IPS-15b (cell line): ENCODE results near the gene FAM174B.

ENCODE experiments used
- H3K27me3 ChIP-seq: one replicate; pipeline ENCODE4 v1.6.1; 2013; ENCODE audit warnings: low read length; ENCODE audit not compliant: control insufficient read depth, insufficient read depth
- H3K36me3 ChIP-seq: one replicate; pipeline ENCODE4 v1.6.1; 2013; ENCODE audit warnings: low read length; ENCODE audit not compliant: control insufficient read depth, insufficient read depth
- H3K4me1 ChIP-seq: one replicate; pipeline ENCODE4 v1.6.1; 2013; ENCODE audit warnings: mild to moderate bottlenecking, low read length; ENCODE audit not compliant: control insufficient read depth, insufficient read depth
- H3K4me3 ChIP-seq: one replicate; pipeline ENCODE4 v1.5.1; 2013; ENCODE audit warnings: low read depth, low read length
- H3K9ac ChIP-seq: one replicate; pipeline ENCODE4 v1.6.1; 2013; ENCODE audit warnings: low read depth, mild to moderate bottlenecking, low read length
- H3K9me3 ChIP-seq: one replicate; pipeline ENCODE4 v1.6.1; 2013; ENCODE audit warnings: mild to moderate bottlenecking, low read length; ENCODE audit not compliant: control insufficient read depth, insufficient read depth

Gene FAM174B

GRCh38 chr15:92655178-92655995, at the start of gene FAM174B:
TSS of gene FAM174B (minus strand) at chr15:92655775.
- H3K27me3 ChIP-seq = peaks cover 23% of the 10 kb centered on the region
- H3K9me3 ChIP-seq = no peaks in the 10 kb centered on the region
- no peaks in the 10 kb centered on the region for H3K36me3 ChIP-seq
- no peaks in the 10 kb centered on the region for H3K4me1 ChIP-seq
- peak within 1 kb of the TSS; percentile 56 for H3K4me3 ChIP-seq
- H3K9ac ChIP-seq = no peak within 1 kb of the TSS

- Histone ChIP-seq H3K36me3 (no peaks in the 10 kb centered on the region), H3K4me1 (no peaks in the 10 kb centered on the region), H3K4me3 (no peak overlapping the region), H3K9me3 (no peaks in the 10 kb centered on the region), H3K9ac (no peak overlapping the region), H3K27me3 (no peaks in the 10 kb centered on the region)
Measured at GRCh38 chr15:92696096-92696495, 40.5 kb upstream of the FAM174B start.

- Histone ChIP-seq H3K36me3 (no peaks in the 10 kb centered on the region), H3K9ac (no peak overlapping the region), H3K4me3 (no peak overlapping the region), H3K9me3 (peaks cover 9% of the 10 kb centered on the region), H3K27me3 (no peaks in the 10 kb centered on the region), H3K4me1 (no peaks in the 10 kb centered on the region)
Measured at GRCh38 chr15:92693691-92694331, 38.2 kb upstream of the FAM174B start.

GRCh38 chr15:92690395-92690794, 34.8 kb upstream of the FAM174B start:
- no peaks in the 10 kb centered on the region for H3K4me1 ChIP-seq
- H3K36me3 ChIP-seq = peaks cover 2% of the 10 kb centered on the region
- H3K9ac ChIP-seq = no peak overlapping the region
- no peaks in the 10 kb centered on the region for H3K27me3 ChIP-seq
- peaks cover 13% of the 10 kb centered on the region for H3K9me3 ChIP-seq
- no peak overlapping the region for H3K4me3 ChIP-seq

- Histone ChIP-seq H3K4me3 (no peak overlapping the region), H3K9ac (no peak overlapping the region), H3K4me1 (peaks cover 4% of the 10 kb centered on the region), H3K9me3 (peaks cover 13% of the 10 kb centered on the region), H3K27me3 (no peaks in the 10 kb centered on the region), H3K36me3 (peaks cover 2% of the 10 kb centered on the region)
Measured at GRCh38 chr15:92687746-92688145, 32.2 kb upstream of the FAM174B start.

GRCh38 chr15:92687195-92687602, 31.6 kb upstream of the FAM174B start:
- Histone ChIP-seq H3K36me3 (peaks cover 2% of the 10 kb centered on the region), H3K27me3 (no peaks in the 10 kb centered on the region), H3K4me1 (peaks cover 4% of the 10 kb centered on the region), H3K9ac (no peak overlapping the region), H3K9me3 (peaks cover 13% of the 10 kb centered on the region), H3K4me3 (no peak overlapping the region)

GRCh38 chr15:92683511-92683834, 27.9 kb upstream of the FAM174B start:
- no peak overlapping the region for H3K4me3 ChIP-seq
- H3K4me1 ChIP-seq = peaks cover 4% of the 10 kb centered on the region
- H3K36me3 ChIP-seq = peaks cover under 1% of the 10 kb centered on the region
- no peaks in the 10 kb centered on the region for H3K27me3 ChIP-seq
- no peak overlapping the region for H3K9ac ChIP-seq
- H3K9me3 ChIP-seq = peaks cover under 1% of the 10 kb centered on the region

GRCh38 chr15:92682741-92683510, 27.4 kb upstream of the FAM174B start:
- no peaks in the 10 kb centered on the region for H3K36me3 ChIP-seq
- no peaks in the 10 kb centered on the region for H3K27me3 ChIP-seq
- H3K4me1 ChIP-seq = peaks cover 4% of the 10 kb centered on the region
- no peak overlapping the region for H3K9ac ChIP-seq
- no peaks in the 10 kb centered on the region for H3K9me3 ChIP-seq
- no peak overlapping the region for H3K4me3 ChIP-seq

- no peak overlapping the region for H3K4me3 ChIP-seq
- no peak overlapping the region for H3K9ac ChIP-seq
- no peaks in the 10 kb centered on the region for H3K27me3 ChIP-seq
- no peaks in the 10 kb centered on the region for H3K9me3 ChIP-seq
- no peaks in the 10 kb centered on the region for H3K36me3 ChIP-seq
- H3K4me1 ChIP-seq = peaks cover 4% of the 10 kb centered on the region
Measured at GRCh38 chr15:92681141-92681631, 25.6 kb upstream of the FAM174B start.

GRCh38 chr15:92677999-92678398, 22.4 kb upstream of the FAM174B start:
- no peaks in the 10 kb centered on the region for H3K9me3 ChIP-seq
- H3K9ac ChIP-seq = no peak overlapping the region
- peaks cover 1% of the 10 kb centered on the region for H3K4me1 ChIP-seq
- H3K4me3 ChIP-seq = no peak overlapping the region
- H3K27me3 ChIP-seq = peaks cover 11% of the 10 kb centered on the region
- H3K36me3 ChIP-seq = no peaks in the 10 kb centered on the region

GRCh38 chr15:92676561-92676960, 21.0 kb upstream of the FAM174B start:
- H3K36me3 ChIP-seq = no peaks in the 10 kb centered on the region
- no peaks in the 10 kb centered on the region for H3K9me3 ChIP-seq
- no peak overlapping the region for H3K4me3 ChIP-seq
- H3K27me3 ChIP-seq = peaks cover 25% of the 10 kb centered on the region
- no peaks in the 10 kb centered on the region for H3K4me1 ChIP-seq
- no peak overlapping the region for H3K9ac ChIP-seq
